Subcutaneous abdominal adipose tissue (tissue), 5 donors: ENCODE measurements around the gene COL17A1.

Source experiments
- H3K27ac ChIP-seq: one replicate; pipeline ENCODE4 v1.7.0; 2013; ENCODE audit warnings: low read depth, mild to moderate bottlenecking, inconsistent platforms, low read length, moderate library complexity
- H3K27me3 ChIP-seq, 5 donors: one replicate each; pipeline ENCODE4 v1.7.0; 2013; ENCODE audit warnings: low read length in 5 of 5, inconsistent platforms in 1 of 5; ENCODE audit not compliant: control insufficient read depth in 5 of 5, insufficient read depth in 4 of 5
- H3K36me3 ChIP-seq, 5 donors: one replicate each; pipeline ENCODE4 v1.7.0; 2013; ENCODE audit warnings: low read length in 5 of 5; ENCODE audit not compliant: control insufficient read depth in 5 of 5, insufficient read depth in 5 of 5
- H3K4me1 ChIP-seq, 5 donors: one replicate each; pipeline ENCODE4 v1.7.0; 2013; ENCODE audit warnings: low read length in 5 of 5, mild to moderate bottlenecking in 3 of 5, moderate library complexity in 1 of 5; ENCODE audit not compliant: control insufficient read depth in 5 of 5, insufficient read depth in 5 of 5
- H3K4me3 ChIP-seq, 5 donors: one replicate each; pipeline ENCODE4 v1.7.0; 2013; ENCODE audit warnings: low read length in 5 of 5, low read depth in 1 of 5
- H3K9ac ChIP-seq, 5 donors: one replicate each; pipeline ENCODE4 v1.7.0; 2013; ENCODE audit warnings: low read length in 5 of 5, mild to moderate bottlenecking in 4 of 5, moderate library complexity in 3 of 5
- H3K9me3 ChIP-seq, 5 donors: one replicate each; pipeline ENCODE4 v1.7.0; 2013; ENCODE audit warnings: low read length in 5 of 5; ENCODE audit not compliant: control insufficient read depth in 5 of 5
- donor health status: healthy.
- donor health status: healthy.
- donor health status: healthy.
- donor health status: healthy.
- donor health status: healthy.

Gene COL17A1

GRCh38 chr10:103985726-103986125, 100.0 kb downstream of the COL17A1 start:
- no peak overlapping the region for H3K27ac ChIP-seq
- peaks cover 0 to 18% (median 12%) of the 10 kb centered on the region in 5 donors for H3K4me1 ChIP-seq

GRCh38 chr10:103983367-103983911, 102.2 kb downstream of the COL17A1 start:
- Histone ChIP-seq H3K27ac (no peak overlapping the region), H3K9me3 (no peaks in the 10 kb centered on the region), H3K27me3 (no peaks in the 10 kb centered on the region), H3K4me3 (no peak overlapping the region), H3K4me1 (peaks cover 0 to 18% (median 15%) of the 10 kb centered on the region in 5 donors), H3K9ac (peak overlapping the region in 2 of 5 donors; percentile 23 to 37), H3K36me3 (no peaks in the 10 kb centered on the region)

More at GRCh38 chr10:103985726-103986125, 100.0 kb downstream of the COL17A1 start:
- H3K9ac ChIP-seq, result no peak overlapping the region
- H3K36me3 ChIP-seq, result no peaks in the 10 kb centered on the region
- no peaks in the 10 kb centered on the region for H3K9me3 ChIP-seq
- H3K4me3 ChIP-seq, result no peak overlapping the region
- H3K27me3 ChIP-seq, result no peaks in the 10 kb centered on the region

- Histone ChIP-seq H3K27me3 (no peaks in the 10 kb centered on the region), H3K9ac (no peak overlapping the region), H3K27ac (no peak overlapping the region), H3K4me3 (no peak overlapping the region), H3K9me3 (no peaks in the 10 kb centered on the region), H3K36me3 (no peaks in the 10 kb centered on the region), H3K4me1 (peaks cover 0 to 18% (median 15%) of the 10 kb centered on the region in 5 donors)
Measured at GRCh38 chr10:103982639-103983038, 103.0 kb downstream of the COL17A1 start.
